WTC11 (cell line): ENCODE data around the gene STK33. TPM values are rescaled to one million over a fixed set of nuclear protein-coding genes. Genes with fewer than 3 reads are reported as not detected.

ENCODE experiments used
- ATAC-seq: fragments of 200-7000 bp; cut with Tn5 transposase; 2 replicates; pipeline ENCODE4 v1.10.0; 2021; ENCODE audit warnings: mild to moderate bottlenecking, moderate library complexity
- CTCF ChIA-PET: fragments of 300-600 bp; sonication (Branson Sonifier 250); formaldehyde crosslinking; loops from one replicate; lab custom pipeline; 2021; ENCODE audit warnings: antibody characterized with exemption; lab: Charles Lee
- POLR2A ChIA-PET: fragments of 350-600 bp; sonication (Branson Sonifier 250); formaldehyde crosslinking; loops from one replicate; lab custom pipeline; 2021; ENCODE audit warnings: antibody characterized with exemption; lab: Charles Lee
- DNase-seq: peaks from one replicate; pipeline ENCODE4 v3.0.0; 2021; ENCODE audit warnings: low spot score
- H3K27ac Mint-ChIP-seq: 2 replicates; pipeline ENCODE4 v1.8.0; 2021; ENCODE audit warnings: mixed read lengths
- H3K27me3 Mint-ChIP-seq: 2 replicates; pipeline ENCODE4 v1.8.0; 2021; ENCODE audit warnings: low read depth, mild to moderate bottlenecking, moderate library complexity, mixed read lengths
- H3K36me3 Mint-ChIP-seq: 2 replicates; pipeline ENCODE4 v1.8.0; 2021; ENCODE audit warnings: mixed read lengths
- H3K4me1 Mint-ChIP-seq: 2 replicates; pipeline ENCODE4 v1.8.0; 2022; ENCODE audit warnings: mixed read lengths
- H3K4me3 Mint-ChIP-seq: 2 replicates; pipeline ENCODE4 v1.8.0; 2021; ENCODE audit warnings: mild to moderate bottlenecking, moderate library complexity, mixed read lengths
- H3K9me3 Mint-ChIP-seq: 2 replicates; pipeline ENCODE4 v1.8.0; 2021; ENCODE audit warnings: mixed read lengths
- AFF4 ChIP-seq: sonication (generic); formaldehyde crosslinking; IDR thresholded peaks from 2 replicates; pipeline ENCODE4 v1.8.1; 2023; ENCODE audit warnings: mild to moderate bottlenecking, missing genetic modification reagents, borderline replicate concordance
- ATF1 ChIP-seq: sonication (generic); formaldehyde crosslinking; IDR thresholded peaks from 2 replicates; pipeline ENCODE4 v1.8.1; 2023; ENCODE audit warnings: mild to moderate bottlenecking, moderate library complexity, missing genetic modification reagents
- ATF6 ChIP-seq: sonication (generic); formaldehyde crosslinking; IDR thresholded peaks from 2 replicates; pipeline ENCODE4 v1.8.1; 2023; ENCODE audit warnings: mild to moderate bottlenecking, missing genetic modification reagents
- CREB1 ChIP-seq: sonication (generic); formaldehyde crosslinking; IDR thresholded peaks from 2 replicates; pipeline ENCODE4 v1.8.0; 2023; ENCODE audit warnings: mild to moderate bottlenecking, missing genetic modification reagents
- CTCF ChIP-seq: fragments of 200-600 bp; IDR thresholded peaks from 2 replicates; pipeline ENCODE4 v1.8.0; 2022; ENCODE audit warnings: antibody characterized with exemption
- EMX1 ChIP-seq: fragments of 250-450 bp; sonication (Bioruptor Pico); IDR thresholded peaks from 2 replicates; pipeline ENCODE4 v1.8.0; 2021; ENCODE audit warnings: mild to moderate bottlenecking
- ETV6 ChIP-seq: sonication (generic); formaldehyde crosslinking; IDR thresholded peaks from 2 replicates; pipeline ENCODE4 v1.8.1; 2022; ENCODE audit warnings: mild to moderate bottlenecking, missing genetic modification reagents
- MYBL2 ChIP-seq: sonication (generic); formaldehyde crosslinking; IDR thresholded peaks from 2 replicates; pipeline ENCODE4 v1.8.1; 2023; ENCODE audit warnings: mild to moderate bottlenecking, moderate library complexity, missing genetic modification reagents
- PRRX2 ChIP-seq: fragments of 250-450 bp; sonication (Bioruptor Pico); IDR thresholded peaks from 2 replicates; pipeline ENCODE4 v1.8.0; 2021; ENCODE audit warnings: mild to moderate bottlenecking
- RELA ChIP-seq: sonication (generic); formaldehyde crosslinking; IDR thresholded peaks from 2 replicates; pipeline ENCODE4 v1.8.1; 2022; ENCODE audit warnings: missing genetic modification reagents, mild to moderate bottlenecking, borderline replicate concordance
- SMAD3 ChIP-seq: sonication (generic); formaldehyde crosslinking; IDR thresholded peaks from 2 replicates; pipeline ENCODE4 v1.8.0; 2022; ENCODE audit warnings: missing genetic modification reagents, mild to moderate bottlenecking, borderline replicate concordance
- STAT6 ChIP-seq: sonication (generic); formaldehyde crosslinking; conservative IDR thresholded peaks from 2 replicates; pipeline ENCODE4 v1.8.1; 2023; ENCODE audit warnings: mild to moderate bottlenecking, low read depth, missing genetic modification reagents, moderate library complexity
- ZNF121 ChIP-seq: sonication (generic); formaldehyde crosslinking; IDR thresholded peaks from 2 replicates; pipeline ENCODE4 v1.8.0; 2023; ENCODE audit warnings: missing genetic modification reagents
- ZNF232 ChIP-seq: sonication (generic); formaldehyde crosslinking; IDR thresholded peaks from 2 replicates; pipeline ENCODE4 v1.8.0; 2022; ENCODE audit warnings: mild to moderate bottlenecking, missing genetic modification reagents
- ZNF423 ChIP-seq: fragments of 250-450 bp; sonication (Bioruptor Pico); IDR thresholded peaks from 2 replicates; pipeline ENCODE4 v2.1.2; 2022; ENCODE audit warnings: mild to moderate bottlenecking, moderate library complexity
- ZNF532 ChIP-seq: fragments of 250-450 bp; sonication (Bioruptor Pico); IDR thresholded peaks from 2 replicates; pipeline ENCODE4 v1.9.0; 2021; ENCODE audit warnings: mild to moderate bottlenecking, borderline replicate concordance
- ZSCAN18 ChIP-seq: fragments of 250-450 bp; sonication (Bioruptor Pico); IDR thresholded peaks from 2 replicates; pipeline ENCODE4 v2.1.2; 2022; ENCODE audit warnings: mild to moderate bottlenecking, moderate library complexity
- total RNA-seq: library from RNA; stranded (reverse); gene quantifications from 3 replicates; pipeline ENCODE4 v1.2.3, GENCODE V29; 2021

The STK33 gene
- total RNA-seq, 1 experiment from 2014 or later, result 13.3 TPM

- Mint-ChIP-seq H3K27me3 (no peaks in the 10 kb centered on the region), H3K27ac (no peak overlapping the region), H3K4me1 (no peaks in the 10 kb centered on the region), H3K4me3 (no peak overlapping the region), H3K36me3 (peaks cover 5% of the 10 kb centered on the region), H3K9me3 (peaks cover 10% of the 10 kb centered on the region)
- ChIA-PET CTCF (interaction anchor here (0.6 to 1.9 kb wide), 44 partner anchors 9 to 393 kb away, joined by 3 to 18 read pairs (median 4); no protein-coding TSS in a partner anchor), POLR2A (interaction anchor here (1.0 kb wide), 1 partner anchor 122 kb away, joined by 3 read pairs; no protein-coding TSS in a partner anchor)
- DNase-seq (no peak), ATAC-seq (no peak; the same call in 1 of the 2 replicates)
- TF ChIP-seq CTCF (peak; percentile 34), RELA (no peak)
These were observed 27.3 kb downstream of the STK33 start for GRCh38 chr11:8566613-8567210.

- no peak overlapping the region for H3K27ac Mint-ChIP-seq
- no peak overlapping the region for H3K4me3 Mint-ChIP-seq
- H3K9me3 Mint-ChIP-seq, result peaks cover 20% of the 10 kb centered on the region
- TF ChIP-seq SMAD3 (CRISPR knock-in tag), result no peak
- no peak for TF ChIP-seq STAT6
- TF ChIP-seq ATF1 (CRISPR knock-in tag), result no peak
- TF ChIP-seq ZNF423 (CRISPR knock-in tag), result no peak
- TF ChIP-seq ZNF121 (CRISPR knock-in tag), result no peak
- no peak for TF ChIP-seq ZNF532 (CRISPR knock-in tag)
- no peak for TF ChIP-seq ZNF232 (CRISPR knock-in tag)
- TF ChIP-seq PRRX2 (CRISPR knock-in tag), result no peak
- no peak for TF ChIP-seq CREB1 (CRISPR knock-in tag)
- TF ChIP-seq AFF4 (CRISPR knock-in tag), result no peak
- no peak for TF ChIP-seq ETV6
- TF ChIP-seq ZSCAN18 (CRISPR knock-in tag), result no peak
- TF ChIP-seq ATF6 (CRISPR knock-in tag), result no peak
- no peak for TF ChIP-seq EMX1 (CRISPR knock-in tag)
- TF ChIP-seq MYBL2 (CRISPR knock-in tag), result no peak
- peaks cover 8% of the 10 kb centered on the region for H3K36me3 Mint-ChIP-seq
- H3K4me1 Mint-ChIP-seq, result no peaks in the 10 kb centered on the region
- ATAC-seq (no peak), DNase-seq (no peak)
- ChIA-PET POLR2A (no interaction called here), CTCF (no interaction called here)
- H3K27me3 Mint-ChIP-seq, result no peaks in the 10 kb centered on the region
These were observed 29.5 kb downstream of the STK33 start for GRCh38 chr11:8564526-8564925.
